PC-3 (cell line): ENCODE data around the gene APBA2.

ENCODE experiments used
- EZH2 ChIP-seq: fragments of 300-600 bp; sonication (generic); IDR thresholded peaks from one replicate; pipeline ENCODE4 v1.6.1; 2017; ENCODE audit warnings: antibody characterized with exemption, mild to moderate bottlenecking, low read length; ENCODE audit not compliant: unreplicated experiment
- TF ChIP-seq, protein P1 (sequence below): fragments of 300-600 bp; sonication (generic); conservative IDR thresholded peaks from 2 replicates; pipeline ENCODE4 v1.5.1; 2017; ENCODE audit warnings: antibody characterized with exemption, low read depth, mild to moderate bottlenecking, low read length

DNA sequence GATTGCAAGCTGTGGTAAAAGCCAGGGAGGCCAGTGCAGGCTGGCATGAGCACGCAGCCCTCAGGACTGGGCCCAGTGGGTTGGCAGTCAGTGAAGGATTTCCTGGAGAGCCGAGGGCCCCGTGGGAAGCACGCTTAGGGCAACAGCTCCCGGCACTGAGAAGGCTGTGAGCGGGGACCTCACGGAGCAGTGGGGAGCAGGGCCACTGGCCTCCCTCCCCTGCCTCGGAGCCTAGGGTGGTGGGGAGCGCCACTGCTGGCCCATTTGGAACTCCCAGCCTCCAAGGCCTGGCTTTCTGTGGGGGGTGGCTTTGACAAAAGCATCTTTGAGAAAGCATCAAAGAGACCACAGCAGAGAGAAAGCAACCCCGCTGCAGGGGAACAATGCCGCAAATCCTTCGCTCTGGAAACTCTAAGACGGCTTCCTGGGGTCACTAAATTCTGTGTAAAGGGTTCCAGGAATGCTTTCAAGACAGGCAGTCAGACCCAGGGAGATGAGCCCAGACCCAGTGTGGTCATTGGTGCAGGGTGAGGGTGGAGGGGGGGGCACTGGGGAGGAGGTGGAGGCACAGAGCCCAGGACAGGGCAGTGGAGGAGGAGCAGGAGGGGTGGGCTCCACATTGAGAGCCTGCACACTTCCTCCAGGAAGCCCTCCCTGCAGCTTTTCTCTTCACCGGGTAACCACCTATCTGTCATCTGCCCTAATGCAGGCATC lies 9.5 kb upstream of the APBA2 start:
- TF ChIP-seq, protein P1, sequence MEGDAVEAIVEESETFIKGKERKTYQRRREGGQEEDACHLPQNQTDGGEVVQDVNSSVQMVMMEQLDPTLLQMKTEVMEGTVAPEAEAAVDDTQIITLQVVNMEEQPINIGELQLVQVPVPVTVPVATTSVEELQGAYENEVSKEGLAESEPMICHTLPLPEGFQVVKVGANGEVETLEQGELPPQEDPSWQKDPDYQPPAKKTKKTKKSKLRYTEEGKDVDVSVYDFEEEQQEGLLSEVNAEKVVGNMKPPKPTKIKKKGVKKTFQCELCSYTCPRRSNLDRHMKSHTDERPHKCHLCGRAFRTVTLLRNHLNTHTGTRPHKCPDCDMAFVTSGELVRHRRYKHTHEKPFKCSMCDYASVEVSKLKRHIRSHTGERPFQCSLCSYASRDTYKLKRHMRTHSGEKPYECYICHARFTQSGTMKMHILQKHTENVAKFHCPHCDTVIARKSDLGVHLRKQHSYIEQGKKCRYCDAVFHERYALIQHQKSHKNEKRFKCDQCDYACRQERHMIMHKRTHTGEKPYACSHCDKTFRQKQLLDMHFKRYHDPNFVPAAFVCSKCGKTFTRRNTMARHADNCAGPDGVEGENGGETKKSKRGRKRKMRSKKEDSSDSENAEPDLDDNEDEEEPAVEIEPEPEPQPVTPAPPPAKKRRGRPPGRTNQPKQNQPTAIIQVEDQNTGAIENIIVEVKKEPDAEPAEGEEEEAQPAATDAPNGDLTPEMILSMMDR: no peak
- no peak for TF ChIP-seq EZH2
